GM06990 (cell line): ENCODE data around the gene CEP97.
"Not testable (repeated sequence)": the region's sequence is repeated elsewhere in the genome, so short reads cannot be mapped to it uniquely, and the experiment has no call there.

ENCODE experiments used
- DNase-seq: peaks from one replicate; pipeline ENCODE4 v3.0.0-alpha.2; 2011; ENCODE audit not compliant: insufficient read length; ENCODE audit errors: extremely low read depth
- H3K27me3 ChIP-seq: replicated peaks from 2 replicates; pipeline ENCODE4 v1.6.0; 2011; ENCODE audit warnings: low read length; ENCODE audit not compliant: control insufficient read depth, insufficient read depth
- H3K36me3 ChIP-seq: 2 replicates; pipeline ENCODE4 v1.5.1; 2011; ENCODE audit warnings: low read length; ENCODE audit not compliant: control insufficient read depth, insufficient read depth
- H3K4me3 ChIP-seq: replicated peaks from 2 replicates; pipeline ENCODE4 v1.5.1; 2011; ENCODE audit warnings: low read depth, mild to moderate bottlenecking, control low read depth, low read length
- CTCF ChIP-seq: IDR thresholded peaks from 2 replicates; pipeline ENCODE4 v1.5.1; 2011; ENCODE audit warnings: low read length, control low read depth, mild to moderate bottlenecking, inconsistent platforms; ENCODE audit not compliant: insufficient read depth, poor library complexity, severe bottlenecking

Gene CEP97

DNA sequence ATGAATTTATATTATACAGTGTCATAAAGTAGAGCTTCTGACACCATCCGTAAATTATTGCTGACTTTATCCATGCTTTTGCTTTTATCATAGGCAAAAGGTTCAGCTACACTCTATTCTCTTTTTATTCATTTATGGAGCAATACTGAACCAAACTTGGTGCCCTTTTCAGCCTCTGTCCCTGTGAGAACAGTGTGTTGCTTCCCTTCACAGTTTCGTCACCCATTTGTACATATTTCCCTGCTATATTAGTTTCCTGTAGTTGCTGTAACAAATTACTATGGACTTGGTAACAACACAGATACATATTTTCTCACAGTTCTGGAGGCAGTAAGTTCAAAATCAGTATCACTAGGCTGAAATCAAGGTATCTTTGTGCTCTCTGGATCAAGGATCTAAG lies 35.1 kb upstream of the CEP97 start:
- no peak for DNase-seq
- Histone ChIP-seq H3K36me3 (no peaks in the 10 kb centered on the region; the same call in 1 of the 2 replicates), H3K27me3 (no peaks in the 10 kb centered on the region), H3K4me3 (no peak overlapping the region)
- no peak for TF ChIP-seq CTCF

GRCh38 chr3:101690972-101691371 lies 33.4 kb upstream of the CEP97 start:
- Histone ChIP-seq H3K27me3 (no peaks in the 10 kb centered on the region), H3K36me3 (no peaks in the 10 kb centered on the region), H3K4me3 (no peak overlapping the region)
- TF ChIP-seq CTCF, result peak; percentile 13
- DNase-seq, result no peak

DNA sequence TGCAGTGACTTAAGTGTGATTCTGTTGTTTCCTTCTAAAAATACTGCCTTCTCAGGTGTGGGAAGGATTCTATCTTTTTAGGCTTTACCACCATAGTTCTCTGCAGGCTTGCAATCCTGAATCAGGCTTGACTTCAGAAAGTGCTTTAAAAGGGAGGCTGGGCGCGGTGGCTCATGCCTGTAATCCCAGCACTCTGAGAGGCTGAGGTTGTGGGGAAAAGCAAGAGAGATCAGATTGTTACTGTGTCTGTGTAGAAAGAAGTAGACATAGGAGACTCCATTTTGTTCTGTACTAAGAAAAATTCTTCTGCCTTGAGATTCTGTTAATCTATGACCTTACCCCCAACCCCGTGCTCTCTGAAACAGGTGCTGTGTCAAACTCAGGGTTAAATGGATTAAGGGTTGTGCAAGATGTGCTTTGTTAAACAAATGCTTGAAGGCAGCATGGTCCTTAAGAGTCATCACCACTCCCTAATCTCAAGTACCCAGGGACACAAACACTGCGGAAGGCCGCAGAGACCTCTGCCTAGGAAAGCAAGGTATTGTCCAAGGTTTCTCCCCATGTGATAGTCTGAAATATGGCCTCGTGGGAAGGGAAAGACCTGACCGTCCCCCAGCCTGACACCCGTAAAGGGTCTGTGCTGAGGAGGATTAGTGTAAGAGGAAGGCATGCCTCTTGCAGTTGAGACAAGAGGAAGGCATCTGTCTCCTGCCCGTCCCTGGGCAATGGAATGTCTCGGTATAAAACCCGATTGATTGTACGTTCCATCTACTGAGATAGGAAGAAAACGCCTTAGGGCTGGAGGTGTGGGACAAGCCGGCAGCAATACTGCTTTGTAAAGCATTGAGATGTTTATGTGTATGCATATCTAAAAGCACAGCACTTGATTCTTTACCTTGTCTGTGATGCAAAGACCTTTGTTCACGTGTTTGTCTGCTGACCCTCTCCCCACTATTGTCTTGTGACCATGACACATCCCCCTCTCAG lies 32.4 kb upstream of the CEP97 start:
- not testable (repeated sequence) for H3K4me3 ChIP-seq, H3K36me3 ChIP-seq, DNase-seq, H3K27me3 ChIP-seq

- DNase-seq, H3K36me3 ChIP-seq, H3K27me3 ChIP-seq, H3K4me3 ChIP-seq: not testable (repeated sequence)
- TF ChIP-seq CTCF, result peak; percentile 69
Measured at GRCh38 chr3:101693540-101693939, 30.9 kb upstream of the CEP97 start.

- H3K4me3 ChIP-seq, H3K27me3 ChIP-seq, H3K36me3 ChIP-seq, DNase-seq: not testable (repeated sequence)
Measured at GRCh38 chr3:101694836-101695235, 29.6 kb upstream of the CEP97 start.

GRCh38 chr3:101695779-101696372 lies 28.5 kb upstream of the CEP97 start:
- DNase-seq, result no peak
- Histone ChIP-seq H3K27me3 (no peaks in the 10 kb centered on the region), H3K4me3 (no peak overlapping the region), H3K36me3 (no peaks in the 10 kb centered on the region)
- peak; percentile 38 for TF ChIP-seq CTCF
